CD4-positive, CD25-positive, alpha-beta regulatory T cell (primary cell): ENCODE measurements around the gene CBX3. TPM values are rescaled to one million over a fixed set of nuclear protein-coding genes. Genes with fewer than 3 reads are reported as not detected.
"Not testable (repeated sequence)": the region's sequence is repeated elsewhere in the genome, so short reads cannot be mapped to it uniquely, and the experiment has no call there.

Experiments used
- ATAC-seq, 2 donors: fragments of 150-1000 bp; cut with Tn5 transposase; one replicate each; pipeline ENCODE4 v1.10.0; 2021; ENCODE audit warnings: low read depth in 2 of 2, moderate number of reproducible peaks in 2 of 2, moderate library complexity in 1 of 2
- DNase-seq, 3 donors: peaks; one replicate each; pipeline versions ENCODE4 v3.0.0 to v3.0.0-alpha.2; 2012 to 2022; ENCODE audit warnings: mixed read lengths in 1 of 3
- H3K27ac ChIP-seq: one replicate; pipeline ENCODE4 v1.7.0; 2013; ENCODE audit warnings: mild to moderate bottlenecking, low read length; ENCODE audit not compliant: insufficient read depth, poor library complexity, severe bottlenecking
- H3K27me3 ChIP-seq: one replicate; pipeline ENCODE4 v1.7.0; 2013; ENCODE audit warnings: low read length; ENCODE audit not compliant: control insufficient read depth, insufficient read depth
- H3K36me3 ChIP-seq: one replicate; pipeline ENCODE4 v1.7.0; 2013; ENCODE audit warnings: mild to moderate bottlenecking, low read length, moderate library complexity; ENCODE audit not compliant: control insufficient read depth, insufficient read depth
- H3K4me1 ChIP-seq: 2 replicates; pipeline ENCODE4 v1.7.0; 2013; ENCODE audit warnings: mild to moderate bottlenecking, low read length; ENCODE audit not compliant: insufficient read depth, control insufficient read depth, poor library complexity, severe bottlenecking
- H3K4me3 ChIP-seq: one replicate; pipeline ENCODE4 v1.7.0; 2013; ENCODE audit warnings: low read depth, mild to moderate bottlenecking, low read length, moderate library complexity
- H3K9me3 ChIP-seq, 2 experiments: 1 replicate in 1 of 2; 2 replicates in 1 of 2; pipeline ENCODE4 v1.7.0; 2013; ENCODE audit warnings: low read length in 2 of 2, mild to moderate bottlenecking in 1 of 2, moderate library complexity in 1 of 2; ENCODE audit not compliant: control insufficient read depth in 2 of 2
- H3K27ac Mint-ChIP-seq, 3 donors: one replicate each; pipeline ENCODE4 v1.8.0; 2020 to 2022; ENCODE audit warnings: mild to moderate bottlenecking in 3 of 3, mixed read lengths in 3 of 3, moderate library complexity in 2 of 3
- H3K27me3 Mint-ChIP-seq: one replicate; pipeline ENCODE4 v1.8.0; 2022; ENCODE audit warnings: mild to moderate bottlenecking, mixed read lengths
- H3K36me3 Mint-ChIP-seq: one replicate; pipeline ENCODE4 v1.8.0; 2020; ENCODE audit warnings: mixed read lengths
- H3K4me1 Mint-ChIP-seq, 4 donors: one replicate each; pipeline ENCODE4 v1.8.0; 2020 to 2022; ENCODE audit warnings: mixed read lengths in 4 of 4, mild to moderate bottlenecking in 1 of 4
- H3K4me3 Mint-ChIP-seq, 4 donors: one replicate each; pipeline ENCODE4 v1.8.0; 2020 to 2022; ENCODE audit warnings: mild to moderate bottlenecking in 4 of 4, mixed read lengths in 4 of 4, moderate library complexity in 3 of 4
- H3K9me3 Mint-ChIP-seq, 7 donors: one replicate each; pipeline ENCODE4 v1.8.0; 2020 to 2022; ENCODE audit warnings: mixed read lengths in 7 of 7, mild to moderate bottlenecking in 3 of 7, moderate library complexity in 2 of 7
- polyA plus RNA-seq, 4 donors: library from polyadenylated mRNA; unstranded; fragments of 300-500 nt; fragmentation: Illumina TruSeq; gene quantifications; one replicate each; pipeline ENCODE4 v1.2.3, GENCODE V29; 2021
- total RNA-seq: library from RNA; stranded (reverse); gene quantifications from one replicate; pipeline ENCODE4 v1.2.3, GENCODE V29; 2022

CBX3 gene
- total RNA-seq: 115 TPM
- polyA plus RNA-seq: 100 to 1,000 TPM in 3 of 4 donors, 10 to 100 TPM in 1; 89.1 to 135 (median 125) TPM

DNA sequence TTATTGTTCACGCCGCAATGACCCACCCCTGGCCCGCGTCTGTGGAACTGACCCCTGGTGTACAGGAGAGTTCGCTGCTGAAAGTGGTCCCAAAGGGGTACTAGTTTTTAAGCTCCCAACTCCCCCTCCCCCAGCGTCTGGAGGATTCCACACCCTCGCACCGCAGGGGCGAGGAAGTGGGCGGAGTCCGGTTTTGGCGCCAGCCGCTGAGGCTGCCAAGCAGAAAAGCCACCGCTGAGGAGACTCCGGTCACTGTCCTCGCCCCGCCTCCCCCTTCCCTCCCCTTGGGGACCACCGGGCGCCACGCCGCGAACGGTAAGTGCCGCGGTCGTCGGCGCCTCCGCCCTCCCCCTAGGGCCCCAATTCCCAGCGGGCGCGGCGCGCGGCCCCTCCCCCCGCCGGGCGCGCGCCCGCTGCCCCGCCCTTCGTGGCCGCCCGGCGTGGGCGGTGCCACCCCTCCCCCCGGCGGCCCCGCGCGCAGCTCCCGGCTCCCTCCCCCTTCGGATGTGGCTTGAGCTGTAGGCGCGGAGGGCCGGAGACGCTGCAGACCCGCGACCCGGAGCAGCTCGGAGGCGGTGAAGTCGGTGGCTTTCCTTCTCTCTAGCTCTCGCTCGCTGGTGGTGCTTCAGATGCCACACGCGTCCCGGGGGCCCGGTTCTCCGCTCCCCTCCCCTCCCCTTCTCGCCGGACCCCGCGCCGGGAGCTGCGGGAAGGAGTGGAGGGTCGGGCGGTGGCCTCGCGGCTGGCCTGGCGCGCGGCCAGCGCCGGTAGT lies at the start of gene CBX3:
Gene CBX3 (plus strand): TSS at position 499 of the 772 bp plus-strand sequence. CDS start 1,254 bp downstream, outside the sequence.
- H3K27ac ChIP-seq: peak within 1 kb of the TSS; percentile 99
- no peaks in the 10 kb centered on the region for H3K27me3 ChIP-seq
- H3K4me1 ChIP-seq: peaks cover 55% of the 10 kb centered on the region
- peak within 1 kb of the TSS; percentile 100 for H3K4me3 ChIP-seq
- no peaks in the 10 kb centered on the region for H3K9me3 ChIP-seq
- peak; percentile 48 to 50 for ATAC-seq
- H3K4me3 Mint-ChIP-seq: peak within 1 kb of the TSS; percentile 99 to 100 (median 100)
- peak within 1 kb of the TSS; percentile 98 to 100 (median 100) for H3K27ac Mint-ChIP-seq
- peaks cover 0 to 8% (median 0%) of the 10 kb centered on the region in 7 donors for H3K9me3 Mint-ChIP-seq
- H3K36me3 ChIP-seq: peaks cover 23% of the 10 kb centered on the region
- peak; percentile 62 to 93 (median 81) for DNase-seq
- peaks cover 21% of the 10 kb centered on the region for H3K27me3 Mint-ChIP-seq
- H3K4me1 Mint-ChIP-seq: peaks cover 38 to 70% (median 45%) of the 10 kb centered on the region in 4 donors
- H3K36me3 Mint-ChIP-seq: peaks cover 47% of the 10 kb centered on the region

DNA sequence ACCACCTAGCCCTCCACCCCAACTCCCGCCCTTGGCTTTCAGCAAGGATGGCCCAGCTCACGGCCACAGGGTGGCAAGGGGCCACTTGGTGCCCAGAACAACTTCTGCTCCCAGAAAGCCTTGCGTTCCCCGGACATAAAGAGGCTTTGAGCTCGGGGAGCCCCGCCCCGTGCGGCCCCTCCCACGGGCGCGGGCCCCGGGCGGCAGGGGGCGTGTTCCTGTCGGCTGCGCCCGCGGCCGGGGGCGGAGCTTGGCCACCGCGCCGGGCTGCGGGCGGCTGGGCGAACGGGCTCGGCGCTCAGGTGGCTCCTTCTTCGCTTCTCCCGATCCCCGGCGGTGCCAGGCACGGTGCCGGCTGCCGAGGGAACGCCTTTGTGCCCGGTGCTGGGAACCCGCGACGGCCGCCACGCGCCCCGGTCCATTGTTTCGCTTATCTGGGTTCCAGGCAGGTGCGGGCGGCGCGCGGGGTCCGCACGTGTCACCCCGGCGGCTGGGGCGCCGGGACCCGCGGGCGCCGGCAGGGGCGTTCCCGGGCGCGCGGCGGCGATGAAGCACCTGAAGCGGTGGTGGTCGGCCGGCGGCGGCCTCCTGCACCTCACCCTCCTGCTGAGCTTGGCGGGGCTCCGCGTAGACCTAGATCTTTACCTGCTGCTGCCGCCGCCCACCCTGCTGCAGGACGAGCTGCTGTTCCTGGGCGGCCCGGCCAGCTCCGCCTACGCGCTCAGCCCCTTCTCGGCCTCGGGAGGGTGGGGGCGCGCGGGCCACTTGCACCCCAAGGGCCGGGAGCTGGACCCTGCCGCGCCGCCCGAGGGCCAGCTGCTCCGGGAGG lies 49.4 kb upstream of the CBX3 start, which contains the start of gene NFE2L3:
Gene NFE2L3 (plus strand): TSS at position 246 of the 829 bp plus-strand sequence. CDS start 301 bp downstream, at position 547.
- peaks cover 7 to 56% (median 35%) of the 10 kb centered on the region in 4 donors for H3K4me1 Mint-ChIP-seq

GRCh38 chr7:26152782-26153240 lies 48.7 kb upstream of the CBX3 start:
- Histone ChIP-seq H3K27ac (peak overlapping the region; percentile 87), H3K4me1 (peaks cover 56% of the 10 kb centered on the region), H3K4me3 (peak overlapping the region; percentile 92)
- H3K9me3 ChIP-seq, H3K36me3 Mint-ChIP-seq, H3K36me3 ChIP-seq, H3K27me3 ChIP-seq, H3K9me3 Mint-ChIP-seq, H3K27me3 Mint-ChIP-seq: not testable (repeated sequence)
- ATAC-seq (peak; percentile 26 to 33), DNase-seq (peak; percentile 18 to 70 (median 48))
- Mint-ChIP-seq H3K27ac (peak overlapping the region; percentile 85 to 98 (median 92)), H3K4me3 (peak overlapping the region; percentile 97 to 100 (median 98)), H3K4me1 (peaks cover 12 to 63% (median 40%) of the 10 kb centered on the region in 4 donors)

More for the DNA sequence above, 49.4 kb upstream of the CBX3 start, which contains the start of gene NFE2L3:
- peak; percentile 80 to 83 for ATAC-seq
- Histone ChIP-seq H3K36me3 (no peaks in the 10 kb centered on the region), H3K27ac (peak within 1 kb of the TSS; percentile 87), H3K9me3 (no peaks in the 10 kb centered on the region), H3K4me1 (peaks cover 49% of the 10 kb centered on the region), H3K4me3 (peak within 1 kb of the TSS; percentile 92), H3K27me3 (no peaks in the 10 kb centered on the region)
- Mint-ChIP-seq H3K27ac (peak within 1 kb of the TSS; percentile 92 to 98 (median 96)), H3K4me3 (peak within 1 kb of the TSS; percentile 97 to 100 (median 98)), H3K9me3 (peaks cover 0 to 2% (median 0%) of the 10 kb centered on the region in 7 donors), H3K36me3 (no peaks in the 10 kb centered on the region), H3K27me3 (no peaks in the 10 kb centered on the region)
- DNase-seq: peak; percentile 77 to 91 (median 82)

DNA sequence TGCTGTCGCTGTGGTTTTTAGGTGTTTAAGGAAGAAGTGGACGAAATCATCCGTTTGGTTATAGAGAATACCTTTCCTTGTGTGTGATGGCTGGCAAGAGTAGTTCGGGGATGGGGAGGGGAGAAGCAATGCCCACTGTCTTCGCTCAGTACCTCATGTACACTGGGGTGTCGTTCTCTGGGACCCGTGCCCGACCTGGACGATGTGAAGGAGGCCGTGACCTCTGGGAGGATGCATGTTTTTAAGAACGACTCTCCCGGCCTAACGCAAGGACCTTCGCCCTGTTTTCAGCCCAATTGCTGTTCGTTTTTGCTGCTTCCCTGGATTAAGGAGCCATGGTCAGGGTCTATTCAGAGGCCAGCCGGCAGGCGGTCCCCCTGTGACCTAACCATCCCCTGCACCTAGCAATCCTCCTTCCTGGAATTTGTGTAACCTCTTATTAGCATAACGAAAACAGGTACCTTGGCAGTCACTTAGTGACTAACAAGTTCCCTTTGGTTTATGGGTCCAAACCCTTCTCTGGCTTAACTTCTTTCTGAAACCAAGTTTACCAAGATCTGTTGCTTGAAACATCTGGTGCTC lies 48.2 kb upstream of the CBX3 start:
- DNase-seq: peak in 1 of 3 donors; percentile 50
- Mint-ChIP-seq H3K27ac (peak overlapping the region; percentile 85 to 98 (median 92)), H3K9me3 (no peaks in the 10 kb centered on the region), H3K36me3 (no peaks in the 10 kb centered on the region), H3K4me3 (peak overlapping the region; percentile 97 to 100 (median 98)), H3K27me3 (no peaks in the 10 kb centered on the region), H3K4me1 (peaks cover 12 to 68% (median 43%) of the 10 kb centered on the region in 4 donors)
- Histone ChIP-seq H3K27ac (peak overlapping the region; percentile 87), H3K27me3 (no peaks in the 10 kb centered on the region), H3K9me3 (no peaks in the 10 kb centered on the region), H3K4me1 (peaks cover 56% of the 10 kb centered on the region), H3K4me3 (peak overlapping the region; percentile 92), H3K36me3 (no peaks in the 10 kb centered on the region)
- ATAC-seq: no peak

DNA sequence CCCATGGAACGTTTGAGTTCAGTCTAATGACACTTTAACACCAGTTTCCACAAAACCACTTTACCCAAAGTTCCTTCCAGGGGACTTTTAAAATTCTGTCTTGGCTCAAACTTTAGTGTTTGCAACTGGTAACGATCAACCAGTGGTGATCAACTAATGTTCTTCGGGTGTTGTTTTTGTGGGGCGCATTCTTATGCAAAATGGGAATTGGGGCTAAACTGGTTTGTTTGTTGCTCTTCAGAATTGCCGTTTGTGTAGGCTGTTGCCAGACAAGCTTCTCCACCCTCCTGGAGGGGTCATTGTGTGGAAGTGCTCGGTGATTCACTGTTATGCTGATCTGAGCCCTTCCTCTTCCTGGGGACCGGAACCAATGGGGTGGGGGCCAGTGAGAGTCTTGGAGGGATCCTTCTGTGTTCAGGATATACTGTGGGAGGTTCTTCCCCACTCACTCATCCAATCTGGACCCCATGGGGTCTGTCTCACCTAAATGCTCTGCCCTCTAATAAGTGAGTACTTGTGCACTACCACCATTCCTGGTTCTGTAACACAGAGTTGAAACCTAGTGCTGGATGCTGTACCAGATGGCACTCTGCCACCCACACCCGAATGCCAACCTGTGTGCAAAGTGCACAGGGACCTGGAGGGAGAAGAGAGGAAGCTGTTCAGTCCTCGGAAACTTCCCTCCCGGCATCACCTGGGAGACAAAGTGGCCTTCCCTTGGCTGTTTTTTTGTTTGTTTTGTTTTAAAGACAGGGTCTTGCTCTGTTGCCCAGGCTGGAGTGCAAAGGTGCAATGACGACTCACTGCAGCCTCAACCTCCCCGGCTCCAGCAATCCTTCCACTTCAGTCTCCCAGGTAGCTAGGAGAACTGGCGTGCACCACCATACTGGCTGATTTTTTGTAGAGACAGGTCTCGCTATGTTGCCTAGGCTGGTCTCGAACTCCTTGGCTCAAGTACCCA lies 47.4 kb upstream of the CBX3 start:
- Mint-ChIP-seq H3K4me1 (peaks cover 15 to 76% (median 51%) of the 10 kb centered on the region in 4 donors), H3K27ac (peak overlapping the region; percentile 85 to 98 (median 92)), H3K9me3 (no peaks in the 10 kb centered on the region), H3K27me3 (no peaks in the 10 kb centered on the region), H3K4me3 (peak overlapping the region; percentile 97 to 100 (median 98)), H3K36me3 (no peaks in the 10 kb centered on the region)
- Histone ChIP-seq H3K4me3 (peak overlapping the region; percentile 92), H3K27ac (peak overlapping the region; percentile 87), H3K36me3 (no peaks in the 10 kb centered on the region), H3K4me1 (peaks cover 63% of the 10 kb centered on the region), H3K9me3 (no peaks in the 10 kb centered on the region), H3K27me3 (no peaks in the 10 kb centered on the region)
- DNase-seq (peak in 2 of 3 donors; percentile 33 to 53), ATAC-seq (no peak)

DNA sequence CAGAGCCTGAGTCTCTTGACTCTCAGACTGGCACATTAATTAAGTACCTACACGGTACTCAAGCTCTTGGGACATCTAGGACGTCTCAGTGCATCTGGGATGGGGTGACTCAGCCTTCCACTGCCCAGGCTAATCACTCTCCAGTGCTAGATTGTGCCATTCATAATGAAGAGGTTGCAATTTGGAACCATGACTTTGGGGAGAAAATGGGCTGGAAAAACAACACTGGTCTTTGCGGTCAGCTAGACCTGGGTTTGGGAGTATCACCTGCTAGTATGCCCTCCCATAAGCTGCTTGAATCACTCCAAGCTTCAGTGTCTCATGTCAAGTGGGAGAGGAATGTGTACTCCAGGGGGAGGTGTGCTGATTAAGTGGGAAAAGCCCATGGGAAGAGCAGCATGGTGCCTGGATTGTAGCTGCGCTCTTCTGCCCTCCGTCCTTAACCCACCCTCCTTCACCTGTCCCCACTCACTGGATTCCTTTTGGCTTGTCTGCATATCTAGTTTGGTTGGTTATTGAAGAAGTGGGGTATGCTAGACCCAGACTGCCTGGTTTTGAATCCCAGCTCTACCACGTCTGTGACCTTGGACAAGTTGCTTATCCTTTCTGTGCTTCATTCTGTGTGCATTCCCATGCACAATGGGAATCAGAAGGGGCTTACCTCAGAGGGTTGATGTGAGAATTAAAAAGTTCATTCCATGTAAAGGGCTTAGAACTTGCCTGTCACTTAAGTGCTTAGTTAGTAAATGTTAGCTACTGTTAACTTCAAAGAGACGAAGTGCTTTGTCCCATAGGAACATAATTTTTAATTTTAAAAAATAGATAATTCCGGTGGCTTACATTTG lies 45.8 kb upstream of the CBX3 start:
- H3K36me3 Mint-ChIP-seq: no peaks in the 10 kb centered on the region
- H3K4me3 Mint-ChIP-seq: peak overlapping the region; percentile 97 to 100 (median 98)
- no peaks in the 10 kb centered on the region for H3K27me3 ChIP-seq
- no peak for ATAC-seq
- no peaks in the 10 kb centered on the region for H3K9me3 ChIP-seq
- H3K36me3 ChIP-seq: no peaks in the 10 kb centered on the region
- H3K27ac ChIP-seq: peak overlapping the region; percentile 87
- H3K4me1 ChIP-seq: peaks cover 67% of the 10 kb centered on the region
- peak overlapping the region; percentile 20 to 85 (median 65) for H3K27ac Mint-ChIP-seq
- H3K4me1 Mint-ChIP-seq: peaks cover 22 to 86% (median 63%) of the 10 kb centered on the region in 4 donors
- peak overlapping the region; percentile 73 for H3K4me3 ChIP-seq
- no peak for DNase-seq
- H3K27me3 Mint-ChIP-seq: no peaks in the 10 kb centered on the region
- H3K9me3 Mint-ChIP-seq: no peaks in the 10 kb centered on the region
